Stimulated activated naive CD4-positive, alpha-beta T cell treated with Interleukin-2 at 50 U/mL for 16 hours (primary cell): ENCODE results near the gene NEK2.
"Not testable (repeated sequence)": the region's sequence is repeated elsewhere in the genome, so short reads cannot be mapped to it uniquely, and the experiment has no call there.

ENCODE experiments used
- DNase-seq: peaks from one replicate; lab custom pipeline; 2025; lab: John Stamatoyannopoulos, UW

NEK2 gene

DNA sequence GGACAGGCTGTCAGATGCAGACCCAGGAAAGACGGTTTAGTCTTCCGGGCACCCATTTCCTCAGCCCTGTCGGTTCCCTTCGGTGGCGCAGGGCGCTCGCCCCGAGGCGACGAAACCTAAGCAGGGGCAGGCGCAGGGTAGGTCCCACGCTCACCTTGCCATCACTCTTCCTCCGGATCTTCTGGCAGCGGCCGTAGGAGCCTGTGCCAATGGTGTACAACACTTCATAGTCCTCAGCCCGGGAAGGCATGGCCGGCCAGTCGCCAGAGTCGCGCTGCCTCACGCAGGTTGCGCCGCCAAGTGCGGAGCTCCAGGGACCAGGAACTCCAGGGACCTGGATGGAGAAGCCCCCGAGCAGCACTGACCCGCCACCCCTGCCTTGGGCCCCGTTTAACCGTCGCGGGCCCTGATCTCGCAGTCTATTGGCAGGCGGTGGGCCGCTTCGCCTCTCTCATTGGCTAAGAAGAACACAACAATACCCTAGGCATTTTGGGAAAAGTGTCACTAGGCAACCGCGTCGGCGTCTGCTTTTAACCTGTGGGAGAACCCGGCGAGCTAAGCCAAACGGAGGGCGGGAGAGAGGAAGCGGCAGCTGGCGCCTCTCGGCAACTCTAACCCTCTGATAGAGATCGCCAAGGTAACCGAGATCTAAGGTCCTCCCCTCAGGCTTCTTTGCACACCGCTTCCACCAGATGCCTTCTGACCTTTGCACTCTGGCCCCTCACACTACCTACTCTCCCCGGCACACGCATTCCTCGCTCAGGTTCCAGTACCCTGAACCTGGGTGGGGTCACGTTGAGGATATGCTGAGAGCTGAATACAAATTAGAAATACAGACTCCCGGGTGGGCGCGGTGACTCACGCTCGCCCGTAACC, at the start of gene NEK2:
TSS of gene NEK2 (minus strand) at position 392 of the 876 bp plus-strand sequence. CDS start at position 250, 142 bp downstream.
- DNase-seq, result peak; percentile 78

DNA sequence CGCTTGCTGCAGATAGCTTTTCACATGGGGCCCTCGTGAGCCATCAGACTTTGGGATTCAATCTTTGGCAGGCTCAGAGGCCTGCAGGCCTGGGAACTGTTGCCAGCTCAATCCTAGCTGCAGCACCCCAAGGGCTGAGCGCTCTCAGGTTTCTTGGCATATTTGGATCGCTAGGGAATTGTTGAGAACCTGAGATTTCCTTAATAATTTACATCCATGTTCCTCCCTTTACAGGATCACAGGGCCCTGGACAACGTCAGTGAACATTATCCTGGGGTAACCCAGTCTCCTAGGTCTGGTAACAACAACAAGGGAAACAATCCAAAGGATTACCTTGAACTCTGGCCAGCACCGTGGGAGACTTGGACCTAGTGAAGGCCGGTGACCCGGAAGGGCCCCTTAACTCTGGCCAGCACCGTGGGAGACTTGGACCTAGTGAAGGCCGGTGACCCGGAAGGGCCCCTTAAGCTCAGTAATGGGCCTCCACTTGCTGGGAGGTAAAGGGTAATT, 49.3 kb upstream of the NEK2 start:
- DNase-seq, result no peak

GRCh38 chr1:211723273-211723672, 47.9 kb upstream of the NEK2 start:
- DNase-seq, result no peak

GRCh38 chr1:211722277-211723175, 47.1 kb upstream of the NEK2 start:
- DNase-seq, result no peak

DNA sequence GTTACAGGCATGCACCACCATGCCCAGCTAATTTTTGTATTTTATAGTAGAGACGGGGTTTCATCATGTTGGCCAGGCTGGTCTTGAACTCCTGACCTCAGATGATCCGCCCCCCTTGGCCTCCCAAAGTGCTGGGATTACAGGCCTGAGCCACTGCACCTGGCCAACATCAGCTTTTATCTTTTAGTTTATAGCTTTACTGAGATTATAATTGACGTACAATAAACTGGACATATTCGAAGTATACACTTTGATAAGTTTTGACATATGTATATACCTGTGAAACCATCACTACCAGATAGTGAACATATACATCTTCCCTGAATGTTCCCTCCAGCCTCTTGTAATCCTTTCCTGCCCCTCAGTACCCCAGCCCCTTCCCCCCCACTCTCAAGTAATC, 41.1 kb upstream of the NEK2 start:
- not testable (repeated sequence) for DNase-seq

DNA sequence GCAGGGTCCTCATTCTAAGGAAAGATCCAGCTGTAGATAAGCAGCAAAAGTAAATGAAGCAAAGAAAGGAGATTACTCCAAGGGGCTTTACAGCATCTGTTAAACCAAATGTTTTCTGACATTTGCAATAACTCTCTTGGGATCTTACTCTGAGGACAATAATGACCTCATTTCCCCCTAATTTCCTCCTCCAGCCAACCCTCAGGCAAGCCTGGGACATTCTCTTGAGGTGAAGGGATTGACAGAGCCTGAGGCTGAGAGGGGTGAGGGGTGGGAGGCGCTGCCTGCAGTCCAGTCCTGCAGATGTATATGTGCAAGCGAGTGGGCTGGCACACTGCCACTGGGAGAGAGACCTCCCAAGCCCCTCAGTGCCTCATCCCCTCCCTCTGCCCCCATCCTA, 40.5 kb upstream of the NEK2 start:
- no peak for DNase-seq

GRCh38 chr1:211714154-211714553, 38.7 kb upstream of the NEK2 start:
- no peak for DNase-seq

DNA sequence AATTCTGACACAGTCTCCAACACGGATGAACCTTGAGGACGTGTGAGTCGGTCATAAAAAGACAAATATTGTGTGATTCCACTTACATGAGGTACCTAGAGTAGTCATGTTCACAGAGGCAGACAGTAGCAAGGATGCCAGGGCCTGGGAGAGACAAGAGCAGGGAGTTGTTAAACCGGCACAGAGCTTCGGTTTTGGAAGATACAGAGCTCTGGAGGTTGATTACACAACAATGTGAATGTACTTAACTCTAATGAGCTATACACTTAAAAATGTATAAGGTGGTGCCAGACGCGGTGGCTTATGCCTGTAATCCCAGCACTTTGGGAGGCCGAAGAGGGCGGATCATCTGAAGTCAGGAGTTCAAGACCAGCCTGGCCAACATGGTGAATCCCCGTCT, 37.8 kb upstream of the NEK2 start:
- DNase-seq, result no peak

DNA sequence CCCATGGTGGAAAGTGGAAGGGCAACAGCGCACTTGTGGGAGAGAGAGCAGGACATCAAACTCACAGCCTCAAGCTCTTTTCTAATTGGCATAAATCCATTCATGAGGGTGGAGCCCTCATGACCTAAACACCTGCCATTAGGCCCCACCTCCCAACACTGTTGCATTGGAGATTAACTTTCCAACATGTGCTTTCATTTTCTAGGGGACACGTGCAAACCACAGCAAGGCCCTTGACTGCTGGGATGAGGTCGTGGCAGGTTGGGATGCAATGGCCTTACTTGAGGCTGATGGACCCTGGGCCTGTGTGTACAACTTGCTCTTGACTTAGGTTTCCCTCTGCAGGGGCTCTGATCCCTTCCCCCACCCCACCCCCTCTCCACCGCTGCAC, 35.9 kb upstream of the NEK2 start:
- no peak for DNase-seq

DNA sequence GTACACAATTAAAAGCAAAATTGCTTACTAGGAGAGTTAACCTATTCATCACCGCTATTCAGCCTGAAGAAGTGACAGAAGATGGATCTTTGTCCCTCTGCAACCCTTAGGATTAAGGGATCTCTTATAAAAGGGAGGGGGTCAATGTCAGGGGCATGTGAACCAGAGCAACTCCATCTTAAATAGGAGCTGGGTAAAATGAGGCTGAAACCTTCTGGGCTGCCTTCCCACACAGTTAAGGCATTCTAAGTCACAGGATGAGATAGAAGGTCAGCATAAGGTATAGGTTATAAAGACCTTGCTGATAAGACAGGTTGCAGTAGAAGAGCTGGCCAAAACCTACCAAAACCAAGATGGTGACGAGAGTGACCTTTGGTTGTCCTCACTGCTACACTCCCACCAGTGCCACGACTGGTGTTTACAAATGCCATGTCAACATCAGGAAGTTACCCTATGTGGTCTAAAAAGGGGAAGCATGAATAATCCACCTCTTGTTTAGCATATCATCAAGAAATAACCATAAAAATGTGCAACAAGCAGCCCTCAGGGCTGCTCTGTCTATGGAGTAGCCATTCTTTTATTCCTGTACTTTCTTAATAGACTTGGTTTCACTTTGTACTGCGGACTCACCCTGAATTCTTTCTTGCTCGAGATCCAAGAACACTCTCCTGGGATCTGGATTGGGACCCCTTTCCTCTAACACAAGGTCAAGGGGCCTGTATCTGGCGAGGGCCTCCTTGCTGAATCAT, 35.3 kb upstream of the NEK2 start:
- no peak for DNase-seq

DNA sequence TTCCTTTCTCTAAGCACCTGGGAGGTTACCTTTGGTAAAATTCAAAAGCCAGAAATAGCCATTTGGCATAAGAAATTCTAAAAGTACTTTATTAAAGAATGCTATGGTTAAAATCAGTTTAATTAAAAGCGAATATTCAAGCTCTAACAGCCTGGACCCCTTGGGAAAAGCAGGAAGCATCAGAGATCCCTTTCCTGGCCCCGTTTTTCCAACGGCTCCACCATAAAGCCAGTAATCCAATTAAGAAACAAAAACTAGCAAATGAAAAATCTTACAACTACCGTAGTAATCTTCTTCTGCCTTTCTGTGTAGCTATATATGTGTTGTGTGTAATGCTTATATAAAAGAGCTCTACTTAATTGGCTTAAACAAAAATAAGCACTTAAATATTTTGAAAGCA, 33.5 kb upstream of the NEK2 start:
- no peak for DNase-seq

- DNase-seq, result no peak
Observed at GRCh38 chr1:211708006-211708405, 32.6 kb upstream of the NEK2 start.

DNA sequence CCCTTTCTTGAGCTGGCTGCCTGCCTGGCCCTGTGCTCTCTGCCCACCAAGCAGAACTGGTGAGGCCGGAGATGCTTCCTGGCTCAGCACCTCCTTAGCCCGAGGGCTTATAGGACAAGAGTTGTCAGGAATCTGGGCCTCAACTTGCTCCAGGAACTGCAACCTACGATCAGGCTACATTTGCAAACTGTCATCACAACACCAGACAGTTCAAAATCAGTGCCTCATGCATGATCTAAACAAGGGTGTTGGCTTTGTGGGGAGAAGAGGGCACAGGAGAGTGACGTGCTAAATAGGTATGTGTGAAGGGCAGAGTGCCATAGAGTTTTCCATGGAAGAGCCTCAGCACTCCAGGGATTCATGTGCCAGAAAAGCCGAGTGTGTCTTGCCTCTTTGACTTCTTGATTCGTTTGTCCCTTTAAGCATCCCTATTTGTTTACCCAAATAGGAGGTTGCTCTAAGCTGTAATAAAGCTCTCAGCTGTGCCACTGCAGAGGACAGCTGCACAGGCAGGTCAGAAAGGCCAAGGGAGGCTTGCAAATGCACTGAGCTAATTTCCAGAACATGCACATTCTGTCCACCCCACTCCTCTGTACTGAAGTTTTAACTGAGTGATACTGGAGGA, 30.2 kb upstream of the NEK2 start:
- DNase-seq, result no peak

- DNase-seq, result no peak
Observed at GRCh38 chr1:211704543-211704942, 29.1 kb upstream of the NEK2 start.

- DNase-seq, result no peak
Observed at GRCh38 chr1:211703812-211704537, 28.6 kb upstream of the NEK2 start.

- DNase-seq, result no peak
Observed at GRCh38 chr1:211701733-211702132, 26.3 kb upstream of the NEK2 start.

DNA sequence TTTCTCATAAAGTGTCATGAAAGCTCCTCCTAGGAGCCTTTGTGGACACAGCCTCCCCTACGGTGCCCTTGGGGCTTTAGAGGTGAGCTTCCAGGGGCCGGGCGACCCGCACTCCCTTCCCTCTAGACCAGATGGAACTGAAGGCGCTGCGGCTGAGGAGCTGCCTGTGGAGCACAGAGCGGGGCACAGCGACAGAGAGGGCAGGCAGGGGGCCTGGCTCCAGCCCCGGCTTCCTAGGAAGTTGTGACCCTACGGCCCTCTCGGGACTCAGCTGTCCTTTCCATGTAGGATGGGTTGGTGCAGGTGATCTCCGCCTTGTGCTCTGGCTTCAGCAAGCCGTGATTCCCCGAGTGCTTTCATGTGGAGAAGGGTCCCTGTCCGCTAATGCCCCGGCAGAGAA, 23.6 kb upstream of the NEK2 start:
- no peak for DNase-seq

- DNase-seq, result peak; percentile 76
Observed at GRCh38 chr1:211698161-211699026, 23.0 kb upstream of the NEK2 start.

DNA sequence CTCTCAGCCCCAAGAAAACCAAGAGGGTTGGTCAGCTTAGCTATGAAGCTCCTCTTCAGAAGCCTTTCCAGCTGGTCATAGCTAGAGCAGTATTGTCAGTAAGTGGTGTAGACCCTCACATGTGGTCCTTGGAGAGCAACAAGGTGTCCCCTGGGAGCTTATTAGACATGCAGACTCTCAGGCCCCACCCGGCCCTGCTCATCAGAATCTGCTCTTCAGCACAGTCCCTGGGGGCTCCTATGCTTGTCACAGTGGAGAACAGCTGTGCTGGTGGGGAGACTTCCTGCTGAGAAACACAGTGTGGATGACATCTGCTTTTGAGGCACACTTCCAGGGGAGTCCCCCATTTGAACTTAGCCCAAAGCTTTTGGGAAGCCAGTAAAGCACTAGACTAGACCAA, 21.9 kb upstream of the NEK2 start:
- no peak for DNase-seq
